Prostate gland (tissue), 2 donors: ENCODE results near the gene KRTAP9-1.

Experiments
- CTCF ChIP-seq, 4 experiments: fragments of 200-600 bp in 2 of 4; fragments of 450-650 bp in 2 of 4; sonication (generic) in 2 of 4; IDR thresholded peaks; 1 replicate in 3 of 4; 2 replicates in 1 of 4; pipeline ENCODE4 v1.5.1; 2016 to 2019; ENCODE audit warnings: antibody characterized with exemption in 4 of 4, mild to moderate bottlenecking in 2 of 4, moderate library complexity in 2 of 4
- POLR2AphosphoS5 ChIP-seq: sonication (generic); formaldehyde crosslinking; IDR thresholded peaks from one replicate; pipeline ENCODE4 v1.6.1; 2017; ENCODE audit warnings: antibody characterized with exemption

- TF ChIP-seq CTCF (IDR thresholded peaks at IDR 0.05) (no peak), POLR2AphosphoS5 (no peak)
These were observed 49.1 kb upstream of the KRTAP9-1 start, which contains the start of gene KRTAP4-6 for GRCh38 chr17:41140360-41141131.
